ENCODE results near the gene TTC19.
"Not testable (repeated sequence)": the region's sequence is repeated elsewhere in the genome, so short reads cannot be mapped to it uniquely, and the experiment has no call there.

The TTC19 gene

DNA sequence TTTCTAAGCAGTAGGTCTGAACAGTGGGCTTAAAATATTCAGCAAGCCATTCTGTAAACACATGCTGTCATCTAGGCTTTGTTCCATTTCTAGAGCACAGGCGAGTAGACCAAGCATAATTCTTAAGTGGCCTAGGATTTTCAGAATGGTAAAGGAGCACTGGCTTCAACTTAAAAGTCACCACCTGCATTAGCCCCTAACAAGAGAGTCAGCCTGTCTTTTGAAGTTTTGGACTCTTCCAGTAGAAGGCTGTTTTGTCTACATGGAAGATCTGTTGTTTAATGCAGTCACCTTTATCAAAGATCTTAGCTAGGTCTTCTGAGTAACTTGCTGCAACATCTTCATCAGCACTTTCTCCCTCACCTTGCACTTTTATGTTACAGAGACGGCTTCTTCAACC is 36.6 kb downstream of the TTC19 start:
- no peak for DNase-seq

DNA sequence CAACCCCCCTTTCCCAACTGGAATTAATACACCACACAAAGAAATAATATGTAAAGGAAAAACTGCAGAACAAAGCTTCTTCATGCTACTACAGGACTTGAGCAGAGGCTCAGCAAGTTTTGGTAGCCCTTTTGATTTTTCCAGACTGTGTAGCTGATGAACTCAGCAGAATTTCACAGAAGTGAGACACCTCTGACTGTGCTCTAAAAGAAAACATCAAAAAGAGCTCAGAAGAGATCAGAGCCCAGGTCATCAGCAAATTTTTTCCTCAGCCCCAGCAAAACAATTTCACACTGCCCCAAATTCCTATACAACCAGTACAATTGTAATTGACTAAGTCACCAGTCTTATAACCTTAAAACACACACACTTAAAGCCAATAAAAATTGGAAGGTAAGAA is 38.0 kb downstream of the TTC19 start:
- no peak for DNase-seq

GRCh38 chr17:16040710-16041251 is 41.2 kb downstream of the TTC19 start:
- peak; percentile 50 for DNase-seq

DNA sequence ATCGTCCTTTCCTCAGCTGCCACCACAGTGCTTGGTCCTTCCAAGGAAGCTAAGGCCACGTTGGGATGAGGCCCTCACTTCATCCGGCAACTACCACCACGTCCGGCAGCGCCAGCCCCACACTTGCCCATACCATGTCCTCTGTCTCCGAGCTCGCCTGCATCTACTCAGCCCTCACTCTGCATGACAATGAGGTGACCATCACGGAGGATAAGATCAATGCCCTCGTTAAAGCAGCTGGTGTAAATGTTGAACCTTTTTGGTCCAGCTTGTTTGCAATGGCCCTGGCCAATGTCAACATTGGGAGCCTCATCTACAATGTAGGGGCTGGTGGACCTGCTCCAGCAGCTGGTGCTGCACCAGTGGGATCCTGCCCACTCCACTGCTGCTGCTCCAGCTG is 44.9 kb downstream of the TTC19 start:
- no peak for DNase-seq

DNA sequence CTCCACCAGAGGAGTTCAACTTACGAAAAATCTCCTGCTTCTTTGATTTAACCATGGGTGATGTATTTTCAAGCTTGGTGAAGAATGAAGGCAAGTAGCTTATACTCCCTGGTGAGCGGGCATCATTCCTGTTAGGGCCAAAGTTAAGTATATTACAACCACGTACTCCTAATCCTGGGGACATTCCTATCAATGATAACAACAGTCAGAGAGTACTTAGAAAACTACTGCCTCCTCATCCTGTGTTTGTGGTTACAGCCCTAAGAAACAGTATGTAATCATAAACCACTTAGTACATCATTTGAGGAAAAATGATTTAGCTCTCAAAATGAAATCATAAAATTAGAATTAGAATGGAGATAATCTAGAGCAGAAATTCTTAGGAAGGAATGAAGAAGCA is 47.3 kb downstream of the TTC19 start:
- DNase-seq = no peak

- no peak for DNase-seq
Measured at GRCh38 chr17:16048811-16049449, 49.3 kb downstream of the TTC19 start.

DNA sequence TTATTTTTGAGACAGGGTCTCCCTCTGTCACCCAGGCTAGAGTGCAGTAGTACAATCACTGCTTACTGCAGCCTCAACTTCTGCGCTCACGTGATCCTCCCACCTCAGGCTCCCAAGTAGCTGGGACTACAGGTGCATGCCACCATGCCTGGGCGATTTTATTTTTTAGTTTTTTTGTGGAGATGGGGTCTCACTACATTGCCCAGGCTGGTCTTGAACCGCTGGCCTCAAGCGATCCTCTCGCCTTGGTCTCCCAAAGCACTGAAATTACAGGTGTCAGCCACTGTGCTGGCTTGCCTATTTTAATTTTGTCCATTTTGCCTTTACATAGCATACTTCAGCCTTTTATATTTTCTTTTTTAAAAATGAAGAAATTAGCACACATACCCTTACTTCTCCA is 51.2 kb downstream of the TTC19 start:
- DNase-seq = no peak

- DNase-seq = no peak
Measured at GRCh38 chr17:16052486-16052885, 52.9 kb downstream of the TTC19 start.

- not testable (repeated sequence) for DNase-seq
Measured at GRCh38 chr17:16055139-16055538, 55.5 kb downstream of the TTC19 start.

DNA sequence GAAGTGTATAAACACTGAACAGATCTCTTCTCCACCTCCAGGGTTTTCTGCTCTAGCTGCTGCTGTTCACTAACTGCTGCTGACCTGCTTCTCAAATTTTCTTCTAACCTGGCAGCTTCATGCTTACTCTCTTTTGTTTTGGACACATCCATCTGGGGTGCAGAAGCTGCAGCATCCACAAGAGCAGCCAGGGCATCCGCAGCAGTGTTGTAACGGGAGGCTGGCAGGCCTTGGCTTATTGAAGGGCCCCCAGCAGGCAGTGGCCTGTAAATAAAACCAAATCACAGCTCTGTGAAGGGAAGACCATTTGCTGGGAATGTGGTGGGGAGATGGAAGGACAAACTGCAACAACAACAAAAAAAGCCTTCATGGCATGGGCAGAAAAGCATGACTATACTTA is 62.0 kb downstream of the TTC19 start:
- no peak for DNase-seq

DNA sequence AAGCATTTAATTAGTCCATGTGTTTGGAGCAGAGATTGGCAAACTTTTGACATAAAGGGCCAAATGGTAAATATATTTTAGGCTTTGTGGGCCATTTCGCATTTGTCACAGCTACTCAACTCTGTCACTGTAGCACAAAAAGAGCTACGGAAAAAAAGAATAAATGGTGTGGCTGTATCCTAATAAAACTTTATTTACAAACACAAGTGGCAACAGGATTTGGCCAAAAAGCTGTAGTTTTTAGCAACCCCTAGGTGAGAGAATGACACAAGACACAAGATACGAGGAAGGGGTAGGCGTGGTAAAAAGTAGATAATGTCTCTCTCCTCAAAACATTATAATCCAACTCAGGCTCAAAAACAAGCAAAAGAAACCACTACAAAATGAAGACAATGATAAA is 66.5 kb downstream of the TTC19 start:
- DNase-seq = no peak

DNA sequence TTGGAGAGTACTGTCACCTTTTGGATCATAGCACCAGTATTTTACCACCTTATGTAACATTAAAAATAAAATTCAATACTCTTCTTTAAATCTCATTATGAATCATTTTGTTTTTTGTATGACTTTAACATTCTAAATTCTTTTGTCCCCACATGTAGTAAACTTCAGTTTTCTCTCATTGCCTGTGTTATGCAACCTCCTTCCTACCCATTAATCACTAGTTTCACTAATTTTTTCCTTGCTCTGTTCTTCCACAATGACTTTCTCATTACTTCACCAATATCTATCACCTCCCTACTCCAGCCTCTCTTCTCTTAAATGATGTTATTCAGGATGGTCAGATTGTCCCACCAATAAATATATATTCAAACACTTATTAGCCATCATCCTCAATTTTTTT is 68.7 kb downstream of the TTC19 start:
- no peak for DNase-seq

GRCh38 chr17:16072031-16072430 is 72.4 kb downstream of the TTC19 start:
- DNase-seq = no peak

GRCh38 chr17:16073845-16074244 is 74.2 kb downstream of the TTC19 start:
- DNase-seq = no peak

GRCh38 chr17:16074423-16074822 is 74.8 kb downstream of the TTC19 start:
- no peak for DNase-seq

GRCh38 chr17:16075949-16076348 is 76.3 kb downstream of the TTC19 start:
- no peak for DNase-seq

All from midbrain (tissue), 1 donor.